Activated CD8-positive, alpha-beta memory T cell treated with anti-CD3 and anti-CD28 coated beads for 36 hours (primary cell): ENCODE data around the gene KCNH8. TPM values are rescaled to one million over a fixed set of nuclear protein-coding genes. Genes with fewer than 3 reads are reported as not detected.
"Not testable (repeated sequence)": the region's sequence is repeated elsewhere in the genome, so short reads cannot be mapped to it uniquely, and the experiment has no call there.

Experiments used
- CTCF ChIA-PET: fragments of 350-600 bp; sonication (Branson Sonifier 250); formaldehyde crosslinking; loops from one replicate; lab custom pipeline; 2021; ENCODE audit warnings: antibody characterized with exemption; lab: Charles Lee
- POLR2A ChIA-PET: fragments of 350-600 bp; sonication (Branson Sonifier 250); formaldehyde crosslinking; loops from one replicate; lab custom pipeline; 2021; ENCODE audit warnings: antibody characterized with exemption; lab: Charles Lee
- total RNA-seq, 2 experiments: library from RNA; stranded (reverse); gene quantifications; one replicate each; pipeline ENCODE4 v1.2.3, GENCODE V29; 2021

KCNH8 gene
- total RNA-seq, 2 experiments from 2014 or later: not detected

GRCh38 chr3:19233882-19234784 is 85.8 kb downstream of the KCNH8 start:
- CTCF ChIA-PET, POLR2A ChIA-PET: not testable (repeated sequence)

- POLR2A ChIA-PET: no interaction called here
- CTCF ChIA-PET: no interaction called here
These were observed 99.8 kb downstream of the KCNH8 start for GRCh38 chr3:19248143-19248542.

GRCh38 chr3:19248767-19249166 is 100.5 kb downstream of the KCNH8 start:
- POLR2A ChIA-PET: no interaction called here
- CTCF ChIA-PET: no interaction called here

GRCh38 chr3:19250959-19251610 is 102.8 kb downstream of the KCNH8 start:
- ChIA-PET CTCF (no interaction called here), POLR2A (no interaction called here)

- POLR2A ChIA-PET: no interaction called here
- CTCF ChIA-PET: no interaction called here
These were observed 105.9 kb downstream of the KCNH8 start for GRCh38 chr3:19254189-19254588.

GRCh38 chr3:19254784-19255338 is 106.6 kb downstream of the KCNH8 start:
- ChIA-PET CTCF (no interaction called here), POLR2A (no interaction called here)

- POLR2A ChIA-PET: no interaction called here
These were observed 108.0 kb downstream of the KCNH8 start for GRCh38 chr3:19256313-19256712.

GRCh38 chr3:19263606-19264005 is 115.3 kb downstream of the KCNH8 start:
- POLR2A ChIA-PET: no interaction called here
- CTCF ChIA-PET: no interaction called here

More at GRCh38 chr3:19256313-19256712, 108.0 kb downstream of the KCNH8 start:
- CTCF ChIA-PET: no interaction called here

- ChIA-PET POLR2A (no interaction called here), CTCF (no interaction called here)
These were observed 116.1 kb downstream of the KCNH8 start for GRCh38 chr3:19264424-19264823.

- CTCF ChIA-PET: no interaction called here
- POLR2A ChIA-PET: no interaction called here
These were observed 118.7 kb downstream of the KCNH8 start for GRCh38 chr3:19267040-19267439.

GRCh38 chr3:19270481-19270880 is 122.2 kb downstream of the KCNH8 start:
- POLR2A ChIA-PET: no interaction called here

GRCh38 chr3:19272296-19272695 is 124.0 kb downstream of the KCNH8 start:
- POLR2A ChIA-PET: no interaction called here

More at GRCh38 chr3:19270481-19270880, 122.2 kb downstream of the KCNH8 start:
- CTCF ChIA-PET: no interaction called here

GRCh38 chr3:19273091-19273490 is 124.8 kb downstream of the KCNH8 start:
- POLR2A ChIA-PET: no interaction called here
- CTCF ChIA-PET: no interaction called here

More at GRCh38 chr3:19272296-19272695, 124.0 kb downstream of the KCNH8 start:
- CTCF ChIA-PET: no interaction called here

- CTCF ChIA-PET: no interaction called here
- POLR2A ChIA-PET: no interaction called here
These were observed 126.3 kb downstream of the KCNH8 start for GRCh38 chr3:19274576-19274975.

GRCh38 chr3:19284974-19285373 is 136.7 kb downstream of the KCNH8 start:
- POLR2A ChIA-PET: no interaction called here
- CTCF ChIA-PET: no interaction called here

- CTCF ChIA-PET: no interaction called here
- POLR2A ChIA-PET: no interaction called here
These were observed 145.0 kb downstream of the KCNH8 start for GRCh38 chr3:19293295-19293694.

GRCh38 chr3:19295208-19295607 is 146.9 kb downstream of the KCNH8 start:
- ChIA-PET POLR2A (no interaction called here), CTCF (no interaction called here)

GRCh38 chr3:19331931-19332330 is 183.6 kb downstream of the KCNH8 start:
- POLR2A ChIA-PET: no interaction called here

GRCh38 chr3:19334120-19334519 is 185.8 kb downstream of the KCNH8 start:
- ChIA-PET CTCF (no interaction called here), POLR2A (no interaction called here)

More at GRCh38 chr3:19331931-19332330, 183.6 kb downstream of the KCNH8 start:
- CTCF ChIA-PET: no interaction called here

GRCh38 chr3:19338769-19339168 is 190.5 kb downstream of the KCNH8 start:
- CTCF ChIA-PET: no interaction called here

More at GRCh38 chr3:19338769-19339168, 190.5 kb downstream of the KCNH8 start:
- POLR2A ChIA-PET: no interaction called here
